Bronchial epithelial cell (primary cell): Measurements from ENCODE around the gene GPN2. TPM values are rescaled to one million over a fixed set of nuclear protein-coding genes. Genes with fewer than 3 reads are reported as not detected.
A peak's percentile ranks its signal among the peaks of the same experiment; 100 is the strongest.

Experiments
- DNase-seq: peaks from one replicate; pipeline ENCODE4 v3.0.0-alpha.2; 2010; ENCODE audit warnings: low read depth
- FAIRE-seq: peaks from 2 replicates; lab custom pipeline; 2011; peaks lifted over from hg19 to GRCh38; lab: Jason Lieb, UNC
- H3K27me3 ChIP-seq: 2 replicates; pipeline ENCODE4 v1.5.1; 2011; ENCODE audit warnings: low read length; ENCODE audit not compliant: control insufficient read depth, insufficient read depth
- H3K36me3 ChIP-seq: 2 replicates; pipeline ENCODE4 v1.5.1; 2011; ENCODE audit warnings: low read length; ENCODE audit not compliant: control insufficient read depth, insufficient read depth
- H3K4me3 ChIP-seq: 2 replicates; pipeline ENCODE4 v1.5.1; 2011; ENCODE audit warnings: mild to moderate bottlenecking, low read depth, low read length, control low read depth
- total RNA-seq: library from RNA; depleted of rRNA; stranded (reverse); fragments of >200 nt; gene quantifications from 2 replicates; pipeline ENCODE4 v1.2.1, GENCODE V29; 2014
- TF ChIP-seq, protein P1 (sequence below): IDR thresholded peaks from 2 replicates; pipeline ENCODE4 v1.5.1; 2011; ENCODE audit warnings: mild to moderate bottlenecking, moderate library complexity, low read length, control low read depth, inconsistent platforms; ENCODE audit not compliant: insufficient read depth, severe bottlenecking

Gene GPN2
- total RNA-seq, 1 donor from 2014 or later, result 8.7 TPM

DNA sequence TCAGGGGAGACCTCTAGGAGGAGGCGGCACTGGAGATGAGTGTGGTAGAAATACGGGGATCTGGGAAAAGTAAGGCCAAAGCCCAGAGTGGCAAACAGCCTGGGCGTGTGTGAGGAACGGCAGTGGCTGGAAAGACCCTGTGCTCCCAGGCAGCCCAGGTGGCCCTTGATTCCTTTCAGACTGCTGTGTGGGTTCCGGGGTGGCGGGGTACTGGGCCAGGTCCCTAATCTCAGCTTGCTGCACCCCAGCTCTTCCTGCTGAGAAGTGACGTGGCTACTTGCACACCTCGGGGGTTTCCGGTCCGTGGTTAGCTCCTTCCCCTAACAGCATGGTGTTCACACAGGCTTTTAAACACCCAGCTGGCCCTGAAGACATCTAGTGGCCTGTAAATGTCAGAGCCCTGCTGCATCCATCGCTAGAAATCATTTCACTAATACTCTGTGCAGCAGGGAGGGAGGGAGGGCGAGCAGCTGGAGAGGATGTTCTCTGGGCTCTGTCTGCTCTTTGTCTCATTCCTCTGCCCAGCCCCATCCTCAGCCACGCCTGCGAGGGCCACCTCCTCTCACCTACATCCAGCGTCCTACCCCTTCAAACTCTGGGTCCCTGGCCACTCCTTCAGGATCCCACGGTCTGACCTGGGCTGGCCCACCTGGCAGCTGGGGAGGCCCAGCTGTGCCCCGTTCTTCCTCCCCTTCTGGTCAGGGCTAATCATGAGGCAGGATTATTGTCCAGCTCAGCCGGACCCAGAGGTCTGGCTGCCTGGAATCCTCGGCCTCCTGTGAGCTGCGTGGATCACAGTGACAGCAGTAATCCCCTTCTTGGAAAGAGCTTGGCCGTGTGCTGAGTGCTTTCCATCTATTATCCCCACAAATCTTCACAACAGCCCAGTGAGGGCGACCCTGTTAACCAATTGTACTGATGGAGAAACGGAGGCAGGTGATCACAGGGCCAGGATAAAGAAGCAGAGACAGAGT is 56.4 kb downstream of the GPN2 start:
- H3K4me3 ChIP-seq, result no peak overlapping the region
- no peaks in the 10 kb centered on the region for H3K27me3 ChIP-seq
- H3K36me3 ChIP-seq, result peaks cover 29% of the 10 kb centered on the region
- FAIRE-seq (no peak), DNase-seq (no peak)
- TF ChIP-seq, protein P1, sequence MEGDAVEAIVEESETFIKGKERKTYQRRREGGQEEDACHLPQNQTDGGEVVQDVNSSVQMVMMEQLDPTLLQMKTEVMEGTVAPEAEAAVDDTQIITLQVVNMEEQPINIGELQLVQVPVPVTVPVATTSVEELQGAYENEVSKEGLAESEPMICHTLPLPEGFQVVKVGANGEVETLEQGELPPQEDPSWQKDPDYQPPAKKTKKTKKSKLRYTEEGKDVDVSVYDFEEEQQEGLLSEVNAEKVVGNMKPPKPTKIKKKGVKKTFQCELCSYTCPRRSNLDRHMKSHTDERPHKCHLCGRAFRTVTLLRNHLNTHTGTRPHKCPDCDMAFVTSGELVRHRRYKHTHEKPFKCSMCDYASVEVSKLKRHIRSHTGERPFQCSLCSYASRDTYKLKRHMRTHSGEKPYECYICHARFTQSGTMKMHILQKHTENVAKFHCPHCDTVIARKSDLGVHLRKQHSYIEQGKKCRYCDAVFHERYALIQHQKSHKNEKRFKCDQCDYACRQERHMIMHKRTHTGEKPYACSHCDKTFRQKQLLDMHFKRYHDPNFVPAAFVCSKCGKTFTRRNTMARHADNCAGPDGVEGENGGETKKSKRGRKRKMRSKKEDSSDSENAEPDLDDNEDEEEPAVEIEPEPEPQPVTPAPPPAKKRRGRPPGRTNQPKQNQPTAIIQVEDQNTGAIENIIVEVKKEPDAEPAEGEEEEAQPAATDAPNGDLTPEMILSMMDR, result no peak

- TF ChIP-seq, protein P1, result no peak
- Histone ChIP-seq H3K36me3 (peaks cover 28% of the 10 kb centered on the region), H3K27me3 (no peaks in the 10 kb centered on the region), H3K4me3 (no peak overlapping the region)
- FAIRE-seq (no peak), DNase-seq (no peak)
Observed at GRCh38 chr1:26832249-26832960, 57.7 kb downstream of the GPN2 start.

- no peak overlapping the region for H3K4me3 ChIP-seq
- TF ChIP-seq, protein P1, result no peak
- FAIRE-seq (no peak), DNase-seq (peak; percentile 47)
- H3K27me3 ChIP-seq, result no peaks in the 10 kb centered on the region
- peaks cover 28% of the 10 kb centered on the region for H3K36me3 ChIP-seq
Observed at GRCh38 chr1:26831546-26832248, 58.4 kb downstream of the GPN2 start.

GRCh38 chr1:26831059-26831458 is 59.0 kb downstream of the GPN2 start:
- TF ChIP-seq, protein P1, result no peak
- H3K36me3 ChIP-seq, result peaks cover 26% of the 10 kb centered on the region
- FAIRE-seq (no peak), DNase-seq (no peak)
- no peak overlapping the region for H3K4me3 ChIP-seq
- H3K27me3 ChIP-seq, result no peaks in the 10 kb centered on the region

GRCh38 chr1:26829184-26829911 is 60.7 kb downstream of the GPN2 start:
- FAIRE-seq (peak; percentile 73), DNase-seq (no peak)
- Histone ChIP-seq H3K4me3 (no peak overlapping the region), H3K27me3 (no peaks in the 10 kb centered on the region), H3K36me3 (peaks cover 23% of the 10 kb centered on the region)
- TF ChIP-seq, protein P1, result no peak
